ENCODE measurements around the gene TWIST2. TPM values are rescaled to one million over a fixed set of nuclear protein-coding genes. Genes with fewer than 3 reads are reported as not detected.

The TWIST2 gene
- total RNA-seq, 1 donor from 2014 or later, result 0.46 TPM

GRCh38 chr2:238887616-238888015 is 39.7 kb downstream of the TWIST2 start:
- H3K4me3 ChIP-seq (ENCODE audit: low read depth, low read length), result no peak overlapping the region
- no peak for TF ChIP-seq CTCF (conservative IDR thresholded peaks at IDR 0.05; ENCODE audit: low read depth, low read length)
- DNase-seq (ENCODE audit: low read depth), result no peak

GRCh38 chr2:238888781-238889180 is 40.9 kb downstream of the TWIST2 start:
- no peak for DNase-seq (ENCODE audit: low read depth)
- TF ChIP-seq CTCF (conservative IDR thresholded peaks at IDR 0.05; ENCODE audit: low read depth, low read length), result no peak
- H3K4me3 ChIP-seq (ENCODE audit: low read depth, low read length), result no peak overlapping the region

- no peak for DNase-seq (ENCODE audit: low read depth)
- no peak for TF ChIP-seq CTCF (conservative IDR thresholded peaks at IDR 0.05; ENCODE audit: low read depth, low read length)
- no peak overlapping the region for H3K4me3 ChIP-seq (ENCODE audit: low read depth, low read length)
Observed at GRCh38 chr2:238890131-238890530, 42.2 kb downstream of the TWIST2 start.

GRCh38 chr2:238890618-238891456 is 43.0 kb downstream of the TWIST2 start:
- no peak for TF ChIP-seq CTCF (conservative IDR thresholded peaks at IDR 0.05; ENCODE audit: low read depth, low read length)
- no peak overlapping the region for H3K4me3 ChIP-seq (ENCODE audit: low read depth, low read length)
- DNase-seq (ENCODE audit: low read depth), result no peak

- DNase-seq (ENCODE audit: low read depth), result no peak
- TF ChIP-seq CTCF (conservative IDR thresholded peaks at IDR 0.05; ENCODE audit: low read depth, low read length), result no peak
- H3K4me3 ChIP-seq (ENCODE audit: low read depth, low read length), result peak overlapping the region; percentile 27
Observed at GRCh38 chr2:238891457-238892203, 43.7 kb downstream of the TWIST2 start.

GRCh38 chr2:238892204-238892500 is 44.3 kb downstream of the TWIST2 start:
- TF ChIP-seq CTCF (conservative IDR thresholded peaks at IDR 0.05; ENCODE audit: low read depth, low read length), result no peak
- DNase-seq (ENCODE audit: low read depth), result no peak

More at GRCh38 chr2:238892204-238892500, 44.3 kb downstream of the TWIST2 start:
- peak overlapping the region; percentile 27 for H3K4me3 ChIP-seq (ENCODE audit: low read depth, low read length)

Data from epithelial cell of proximal tubule (primary cell).